Measurements from ENCODE around the gene TAS1R2. TPM values are rescaled to one million over a fixed set of nuclear protein-coding genes. Genes with fewer than 3 reads are reported as not detected.

TAS1R2 gene
- total and polyA plus RNA-seq, 2 of the 13 experiments (the other 11 are each of a cell fraction or from before 2014, with no cell fraction given), result not detected

DNA sequence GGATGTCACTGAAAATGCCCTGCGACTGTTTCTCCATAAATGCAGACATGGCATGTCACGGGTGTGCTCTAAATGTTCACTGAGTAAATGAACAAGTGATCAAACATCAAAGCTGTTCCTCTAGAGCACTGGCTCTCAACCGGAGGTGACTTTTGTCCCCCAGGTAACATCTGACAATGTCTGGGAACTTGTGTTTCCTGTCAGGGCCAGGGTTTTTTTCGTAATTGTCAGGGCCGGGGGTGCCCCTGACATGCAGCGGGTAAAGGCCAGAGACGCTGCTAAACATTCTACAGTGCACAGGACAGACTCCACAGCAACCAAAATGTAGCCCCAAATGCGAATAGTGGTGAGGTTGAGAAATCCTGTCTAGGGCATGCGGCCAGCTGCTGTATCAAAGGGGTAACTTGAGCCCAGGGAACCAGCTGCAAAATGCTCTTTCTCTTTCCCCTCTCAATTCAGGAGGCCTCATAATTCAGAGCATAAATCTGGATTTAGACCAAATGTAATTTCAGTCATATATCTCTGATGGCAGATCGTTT, 40.9 kb upstream of the TAS1R2 start (continued):
- TF ChIP-seq, protein P1, sequence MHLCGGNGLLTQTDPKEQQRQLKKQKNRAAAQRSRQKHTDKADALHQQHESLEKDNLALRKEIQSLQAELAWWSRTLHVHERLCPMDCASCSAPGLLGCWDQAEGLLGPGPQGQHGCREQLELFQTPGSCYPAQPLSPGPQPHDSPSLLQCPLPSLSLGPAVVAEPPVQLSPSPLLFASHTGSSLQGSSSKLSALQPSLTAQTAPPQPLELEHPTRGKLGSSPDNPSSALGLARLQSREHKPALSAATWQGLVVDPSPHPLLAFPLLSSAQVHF (CRISPR knock-in tag; IDR thresholded peaks at IDR 0.05), result no peak
- TF ChIP-seq, protein P2, sequence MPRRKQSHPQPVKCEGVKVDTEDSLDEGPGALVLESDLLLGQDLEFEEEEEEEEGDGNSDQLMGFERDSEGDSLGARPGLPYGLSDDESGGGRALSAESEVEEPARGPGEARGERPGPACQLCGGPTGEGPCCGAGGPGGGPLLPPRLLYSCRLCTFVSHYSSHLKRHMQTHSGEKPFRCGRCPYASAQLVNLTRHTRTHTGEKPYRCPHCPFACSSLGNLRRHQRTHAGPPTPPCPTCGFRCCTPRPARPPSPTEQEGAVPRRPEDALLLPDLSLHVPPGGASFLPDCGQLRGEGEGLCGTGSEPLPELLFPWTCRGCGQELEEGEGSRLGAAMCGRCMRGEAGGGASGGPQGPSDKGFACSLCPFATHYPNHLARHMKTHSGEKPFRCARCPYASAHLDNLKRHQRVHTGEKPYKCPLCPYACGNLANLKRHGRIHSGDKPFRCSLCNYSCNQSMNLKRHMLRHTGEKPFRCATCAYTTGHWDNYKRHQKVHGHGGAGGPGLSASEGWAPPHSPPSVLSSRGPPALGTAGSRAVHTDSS (CRISPR knock-in tag; conservative IDR thresholded peaks at IDR 0.05), result no peak
- TF ChIP-seq ZNF780A (CRISPR knock-in tag; IDR thresholded peaks at IDR 0.05), result no peak; the same call in 1 of the 2 replicates
- peak; percentile 45; the same call in 1 of the 2 replicates for TF ChIP-seq ELF1 (CRISPR knock-in tag; IDR thresholded peaks at IDR 0.05)
- TF ChIP-seq, protein P3, sequence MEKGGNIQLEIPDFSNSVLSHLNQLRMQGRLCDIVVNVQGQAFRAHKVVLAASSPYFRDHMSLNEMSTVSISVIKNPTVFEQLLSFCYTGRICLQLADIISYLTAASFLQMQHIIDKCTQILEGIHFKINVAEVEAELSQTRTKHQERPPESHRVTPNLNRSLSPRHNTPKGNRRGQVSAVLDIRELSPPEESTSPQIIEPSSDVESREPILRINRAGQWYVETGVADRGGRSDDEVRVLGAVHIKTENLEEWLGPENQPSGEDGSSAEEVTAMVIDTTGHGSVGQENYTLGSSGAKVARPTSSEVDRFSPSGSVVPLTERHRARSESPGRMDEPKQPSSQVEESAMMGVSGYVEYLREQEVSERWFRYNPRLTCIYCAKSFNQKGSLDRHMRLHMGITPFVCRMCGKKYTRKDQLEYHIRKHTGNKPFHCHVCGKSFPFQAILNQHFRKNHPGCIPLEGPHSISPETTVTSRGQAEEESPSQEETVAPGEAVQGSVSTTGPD (CRISPR knock-in tag; IDR thresholded peaks at IDR 0.05), result 0 out of 2 replicates have a peak, but pooled peaks have one; percentile 38
- no peak; a peak in 1 of 4 replicates for TF ChIP-seq MAFK (conservative IDR thresholded peaks at IDR 0.05 in 1 of 2, IDR thresholded peaks at IDR 0.05 in 1 of 2; ENCODE audit: low read length in 2 of 2)
- TF ChIP-seq, protein P4, sequence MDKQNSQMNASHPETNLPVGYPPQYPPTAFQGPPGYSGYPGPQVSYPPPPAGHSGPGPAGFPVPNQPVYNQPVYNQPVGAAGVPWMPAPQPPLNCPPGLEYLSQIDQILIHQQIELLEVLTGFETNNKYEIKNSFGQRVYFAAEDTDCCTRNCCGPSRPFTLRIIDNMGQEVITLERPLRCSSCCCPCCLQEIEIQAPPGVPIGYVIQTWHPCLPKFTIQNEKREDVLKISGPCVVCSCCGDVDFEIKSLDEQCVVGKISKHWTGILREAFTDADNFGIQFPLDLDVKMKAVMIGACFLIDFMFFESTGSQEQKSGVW (CRISPR knock-in tag; IDR thresholded peaks at IDR 0.05; ENCODE audit: borderline replicate concordance), result no peak
- no peak for TF ChIP-seq ZNF138 (CRISPR knock-in tag; IDR thresholded peaks at IDR 0.05; ENCODE audit: low read depth)
- no peak for TF ChIP-seq ZNF660 (CRISPR knock-in tag; IDR thresholded peaks at IDR 0.05; ENCODE audit: borderline replicate concordance, low read depth)
- TF ChIP-seq ZZZ3 (CRISPR knock-in tag; IDR thresholded peaks at IDR 0.05; ENCODE audit: borderline replicate concordance), result no peak
- TF ChIP-seq CREM (IDR thresholded peaks at IDR 0.05), result peak; percentile 81
- no peak for TF ChIP-seq CREM (CRISPR knock-in tag; IDR thresholded peaks at IDR 0.05)
- TF ChIP-seq ZNF773 (CRISPR knock-in tag; IDR thresholded peaks at IDR 0.05; ENCODE audit: borderline replicate concordance), result no peak
- peak; percentile 92 for TF ChIP-seq NCOA2 (CRISPR knock-in tag; IDR thresholded peaks at IDR 0.05)
- TF ChIP-seq ZNF101 (CRISPR knock-in tag; IDR thresholded peaks at IDR 0.05; ENCODE audit: borderline replicate concordance, low read depth), result no peak
- TF ChIP-seq, protein P5, sequence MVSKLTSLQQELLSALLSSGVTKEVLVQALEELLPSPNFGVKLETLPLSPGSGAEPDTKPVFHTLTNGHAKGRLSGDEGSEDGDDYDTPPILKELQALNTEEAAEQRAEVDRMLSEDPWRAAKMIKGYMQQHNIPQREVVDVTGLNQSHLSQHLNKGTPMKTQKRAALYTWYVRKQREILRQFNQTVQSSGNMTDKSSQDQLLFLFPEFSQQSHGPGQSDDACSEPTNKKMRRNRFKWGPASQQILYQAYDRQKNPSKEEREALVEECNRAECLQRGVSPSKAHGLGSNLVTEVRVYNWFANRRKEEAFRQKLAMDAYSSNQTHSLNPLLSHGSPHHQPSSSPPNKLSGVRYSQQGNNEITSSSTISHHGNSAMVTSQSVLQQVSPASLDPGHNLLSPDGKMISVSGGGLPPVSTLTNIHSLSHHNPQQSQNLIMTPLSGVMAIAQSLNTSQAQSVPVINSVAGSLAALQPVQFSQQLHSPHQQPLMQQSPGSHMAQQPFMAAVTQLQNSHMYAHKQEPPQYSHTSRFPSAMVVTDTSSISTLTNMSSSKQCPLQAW (CRISPR knock-in tag; IDR thresholded peaks at IDR 0.05), result peak; percentile 98
- TF ChIP-seq, protein P6, sequence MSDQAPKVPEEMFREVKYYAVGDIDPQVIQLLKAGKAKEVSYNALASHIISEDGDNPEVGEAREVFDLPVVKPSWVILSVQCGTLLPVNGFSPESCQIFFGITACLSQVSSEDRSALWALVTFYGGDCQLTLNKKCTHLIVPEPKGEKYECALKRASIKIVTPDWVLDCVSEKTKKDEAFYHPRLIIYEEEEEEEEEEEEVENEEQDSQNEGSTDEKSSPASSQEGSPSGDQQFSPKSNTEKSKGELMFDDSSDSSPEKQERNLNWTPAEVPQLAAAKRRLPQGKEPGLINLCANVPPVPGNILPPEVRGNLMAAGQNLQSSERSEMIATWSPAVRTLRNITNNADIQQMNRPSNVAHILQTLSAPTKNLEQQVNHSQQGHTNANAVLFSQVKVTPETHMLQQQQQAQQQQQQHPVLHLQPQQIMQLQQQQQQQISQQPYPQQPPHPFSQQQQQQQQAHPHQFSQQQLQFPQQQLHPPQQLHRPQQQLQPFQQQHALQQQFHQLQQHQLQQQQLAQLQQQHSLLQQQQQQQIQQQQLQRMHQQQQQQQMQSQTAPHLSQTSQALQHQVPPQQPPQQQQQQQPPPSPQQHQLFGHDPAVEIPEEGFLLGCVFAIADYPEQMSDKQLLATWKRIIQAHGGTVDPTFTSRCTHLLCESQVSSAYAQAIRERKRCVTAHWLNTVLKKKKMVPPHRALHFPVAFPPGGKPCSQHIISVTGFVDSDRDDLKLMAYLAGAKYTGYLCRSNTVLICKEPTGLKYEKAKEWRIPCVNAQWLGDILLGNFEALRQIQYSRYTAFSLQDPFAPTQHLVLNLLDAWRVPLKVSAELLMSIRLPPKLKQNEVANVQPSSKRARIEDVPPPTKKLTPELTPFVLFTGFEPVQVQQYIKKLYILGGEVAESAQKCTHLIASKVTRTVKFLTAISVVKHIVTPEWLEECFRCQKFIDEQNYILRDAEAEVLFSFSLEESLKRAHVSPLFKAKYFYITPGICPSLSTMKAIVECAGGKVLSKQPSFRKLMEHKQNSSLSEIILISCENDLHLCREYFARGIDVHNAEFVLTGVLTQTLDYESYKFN (CRISPR knock-in tag; conservative IDR thresholded peaks at IDR 0.05), result peak; percentile 96
- TF ChIP-seq MXI1 (IDR thresholded peaks at IDR 0.05; ENCODE audit: borderline replicate concordance, low read depth, low read length), result peak; percentile 41; the same call in 1 of the 3 replicates

Measured in HepG2 (cell line).